HL-60 (cell line): ENCODE measurements around the gene GFOD1.

ENCODE experiments used
- CTCF ChIP-seq: IDR thresholded peaks from one replicate; pipeline ENCODE4 v1.5.1; 2011; ENCODE audit warnings: low read length, control low read depth, inconsistent platforms; ENCODE audit not compliant: insufficient read depth
- GABPA ChIP-seq: IDR thresholded peaks from 2 replicates; pipeline ENCODE4 v1.6.1; 2012; ENCODE audit warnings: low read depth
- POLR2AphosphoS5 ChIP-seq: IDR thresholded peaks from 2 replicates; pipeline ENCODE4 v1.6.1; 2012; ENCODE audit warnings: low read depth
- REST ChIP-seq: IDR thresholded peaks from 2 replicates; pipeline ENCODE4 v1.6.1; 2012; ENCODE audit warnings: low read depth; ENCODE audit not compliant: insufficient replicate concordance

- no peak for TF ChIP-seq REST
- no peak for TF ChIP-seq POLR2AphosphoS5
- TF ChIP-seq CTCF: no peak
- TF ChIP-seq GABPA: no peak
Observed at GRCh38 chr6:13524801-13525508, 37.6 kb upstream of the GFOD1 start.
